K562 (cell line): ENCODE measurements around the gene KLHL22. TPM values are rescaled to one million over a fixed set of nuclear protein-coding genes. Genes with fewer than 3 reads are reported as not detected.

ENCODE experiments used
- BRF1 ChIP-seq: IDR thresholded peaks from 3 replicates; pipeline ENCODE4 v1.6.1; 2011; ENCODE audit warnings: borderline replicate concordance, mild to moderate bottlenecking; ENCODE audit not compliant: insufficient read length; ENCODE audit errors: extremely low read depth
- CGGBP1 ChIP-seq: fragments of 250-450 bp; sonication (Bioruptor Pico); IDR thresholded peaks from 2 replicates; pipeline ENCODE4 v1.9.0; 2021; ENCODE audit warnings: mild to moderate bottlenecking
- CREB3L1 ChIP-seq: fragments of 450-650 bp; IDR thresholded peaks from 2 replicates; pipeline ENCODE4 v1.6.1; 2014; ENCODE audit warnings: low read depth, mild to moderate bottlenecking, moderate library complexity, borderline replicate concordance
- GATA2 ChIP-seq: sonication (generic); formaldehyde crosslinking; IDR thresholded peaks from 2 replicates; pipeline ENCODE4 v1.4.0; 2020; ENCODE audit warnings: mild to moderate bottlenecking, missing genetic modification reagents
- GATAD2A ChIP-seq: fragments of 450-650 bp; IDR thresholded peaks from 2 replicates; pipeline ENCODE4 v1.6.1; 2017
- GATAD2B ChIP-seq: fragments of 450-650 bp; IDR thresholded peaks from 2 replicates; pipeline ENCODE4 v1.6.1; 2017; ENCODE audit warnings: mild to moderate bottlenecking, borderline replicate concordance
- HNRNPL ChIP-seq: fragments of 200-400 bp; formaldehyde crosslinking; IDR thresholded peaks from 2 replicates; pipeline ENCODE4 v1.6.1; 2017; ENCODE audit warnings: low read depth, mild to moderate bottlenecking, low read length
- RBM22 ChIP-seq: fragments of 200-400 bp; formaldehyde crosslinking; IDR thresholded peaks from 2 replicates; pipeline ENCODE4 v1.6.1; 2018; ENCODE audit warnings: low read length, low read depth; ENCODE audit not compliant: poor library complexity, severe bottlenecking
- ZNF280B ChIP-seq: fragments of 250-450 bp; sonication (Bioruptor Pico); IDR thresholded peaks from 2 replicates; pipeline ENCODE4 v1.5.1; 2021; ENCODE audit warnings: mild to moderate bottlenecking
- ZSCAN29 ChIP-seq: fragments of 450-650 bp; IDR thresholded peaks from 2 replicates; pipeline ENCODE4 v1.6.1; 2017
- ZSCAN32 ChIP-seq: fragments of 450-650 bp; formaldehyde crosslinking; IDR thresholded peaks from 2 replicates; pipeline ENCODE4 v1.4.0; 2020; ENCODE audit warnings: mild to moderate bottlenecking, moderate library complexity
- polyA plus RNA-seq, 8 experiments: library from polyadenylated mRNA; depleted of rRNA in 4 of 8; stranded (reverse) in 5 of 8; unstranded in 3 of 8; fragments of >200 nt; fragmentation: Nextera tagmentation in 2 of 8; fragmentation: Illumina TruSeq in 1 of 8; extraction: Ambion mirVana in 2 of 8; extraction: Trizol in 1 of 8; gene quantifications; 2 replicates each; pipeline versions ENCODE4 v1.2.1 to v1.2.3, GENCODE V29; 2011 to 2014; ENCODE audit warnings: inconsistent platforms in 1 of 8, missing spikeins in 1 of 8
- total RNA-seq, 7 experiments: library from RNA; depleted of rRNA in 6 of 7; stranded (reverse); fragments of >200 nt in 6 of 7; fragmentation: Illumina TruSeq in 2 of 7; extraction: Trizol in 2 of 7; gene quantifications; 2 replicates each; pipeline versions ENCODE4 v1.2.1 to v1.2.3, GENCODE V29; 2011 to 2021; ENCODE audit warnings: low replicate concordance in 1 of 7

Gene KLHL22
- total and polyA plus RNA-seq, 9 of the 15 experiments (the other 6 are each of a cell fraction or from before 2014, with no cell fraction given), result 1.3 to 25.6 (median 15.2) TPM

GRCh38 chr22:20425566-20426258 lies 69.9 kb downstream of the KLHL22 start (continued):
- TF ChIP-seq GATAD2A (no peak), GATA2 (no peak), ZSCAN29 (no peak), CREB3L1 (no peak), ZSCAN32 (CRISPR knock-in tag) (no peak), BRF1 (no peak), RBM22 (no peak), HNRNPL (peak; percentile 41; the same call in 1 of the 2 replicates), CGGBP1 (CRISPR knock-in tag) (no peak), GATAD2B (no peak), ZNF280B (CRISPR knock-in tag) (0 out of 2 replicates have a peak, but pooled peaks have one; percentile 15)
